ENCODE measurements around the gene PRR23A.

DNA sequence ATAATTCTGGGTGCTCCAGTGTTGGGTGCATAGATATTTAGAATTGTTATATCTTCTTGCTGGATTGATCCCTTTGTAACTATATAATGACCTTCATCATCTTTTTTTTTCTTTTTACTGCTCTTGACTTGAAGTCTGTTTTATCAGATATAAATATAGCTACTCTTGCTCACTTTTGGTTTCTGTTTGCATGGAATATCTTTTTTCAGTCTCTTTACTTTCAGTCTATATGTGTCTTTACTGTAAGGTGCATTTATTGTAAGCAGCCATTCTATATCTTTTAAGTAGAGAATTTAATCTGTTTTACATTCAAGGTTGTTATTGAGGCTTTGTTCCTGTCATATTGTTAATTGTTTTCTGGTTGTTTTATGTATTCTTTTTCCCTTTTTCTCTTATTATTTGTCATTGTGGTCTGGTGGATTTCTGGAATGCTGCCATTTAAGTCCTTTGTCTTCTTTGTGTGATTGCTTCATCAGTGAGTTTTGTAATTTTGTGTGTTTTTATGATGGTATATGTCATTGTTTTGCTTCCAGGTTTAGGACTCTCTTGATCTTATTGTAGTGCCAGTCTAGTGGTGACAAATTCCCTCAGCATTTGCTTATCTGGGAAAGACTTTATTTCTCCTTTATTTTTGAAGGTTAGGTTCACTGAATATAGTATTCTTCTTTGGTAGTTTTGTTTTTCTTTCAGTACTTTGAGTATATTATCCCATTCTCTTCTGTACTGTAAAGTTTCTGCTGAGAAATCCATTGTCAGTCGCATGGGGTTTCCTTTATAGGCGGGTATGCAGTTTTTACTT, 46.9 kb upstream of the PRR23A start:
- TF ChIP-seq, protein P1, sequence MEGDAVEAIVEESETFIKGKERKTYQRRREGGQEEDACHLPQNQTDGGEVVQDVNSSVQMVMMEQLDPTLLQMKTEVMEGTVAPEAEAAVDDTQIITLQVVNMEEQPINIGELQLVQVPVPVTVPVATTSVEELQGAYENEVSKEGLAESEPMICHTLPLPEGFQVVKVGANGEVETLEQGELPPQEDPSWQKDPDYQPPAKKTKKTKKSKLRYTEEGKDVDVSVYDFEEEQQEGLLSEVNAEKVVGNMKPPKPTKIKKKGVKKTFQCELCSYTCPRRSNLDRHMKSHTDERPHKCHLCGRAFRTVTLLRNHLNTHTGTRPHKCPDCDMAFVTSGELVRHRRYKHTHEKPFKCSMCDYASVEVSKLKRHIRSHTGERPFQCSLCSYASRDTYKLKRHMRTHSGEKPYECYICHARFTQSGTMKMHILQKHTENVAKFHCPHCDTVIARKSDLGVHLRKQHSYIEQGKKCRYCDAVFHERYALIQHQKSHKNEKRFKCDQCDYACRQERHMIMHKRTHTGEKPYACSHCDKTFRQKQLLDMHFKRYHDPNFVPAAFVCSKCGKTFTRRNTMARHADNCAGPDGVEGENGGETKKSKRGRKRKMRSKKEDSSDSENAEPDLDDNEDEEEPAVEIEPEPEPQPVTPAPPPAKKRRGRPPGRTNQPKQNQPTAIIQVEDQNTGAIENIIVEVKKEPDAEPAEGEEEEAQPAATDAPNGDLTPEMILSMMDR (conservative IDR thresholded peaks at IDR 0.05; ENCODE audit: low read depth, low read length): no peak
- no peak for TF ChIP-seq EZH2 (IDR thresholded peaks at IDR 0.05; ENCODE audit: low read length, unreplicated experiment)

All from PC-3 (cell line).